ENCODE data around the gene IL12RB2.

The IL12RB2 gene

GRCh38 chr1:67270541-67270940 is 37.1 kb upstream of the IL12RB2 start:
- no peak for TF ChIP-seq CTCF (IDR thresholded peaks at IDR 0.05; ENCODE audit: insufficient read depth, low read depth, low read length, missing control alignments)
- no peak for DNase-seq (ENCODE audit: low read depth)
- H3K4me3 ChIP-seq (ENCODE audit: low read depth, low read length), result no peak overlapping the region

GRCh38 chr1:67273591-67273990 is 34.1 kb upstream of the IL12RB2 start:
- H3K4me3 ChIP-seq (ENCODE audit: low read depth, low read length), result no peak overlapping the region
- no peak for DNase-seq (ENCODE audit: low read depth)
- no peak for TF ChIP-seq CTCF (IDR thresholded peaks at IDR 0.05; ENCODE audit: insufficient read depth, low read depth, low read length, missing control alignments)

- DNase-seq (ENCODE audit: low read depth), result peak; percentile 72
- no peak overlapping the region for H3K4me3 ChIP-seq (ENCODE audit: low read depth, low read length)
- no peak for TF ChIP-seq CTCF (IDR thresholded peaks at IDR 0.05; ENCODE audit: insufficient read depth, low read depth, low read length, missing control alignments)
These were observed 32.9 kb upstream of the IL12RB2 start for GRCh38 chr1:67274623-67275325.

- no peak for TF ChIP-seq CTCF (IDR thresholded peaks at IDR 0.05; ENCODE audit: insufficient read depth, low read depth, low read length, missing control alignments)
- H3K4me3 ChIP-seq (ENCODE audit: low read depth, low read length), result no peak overlapping the region
- no peak for DNase-seq (ENCODE audit: low read depth)
These were observed 27.0 kb upstream of the IL12RB2 start for GRCh38 chr1:67280696-67281095.

GRCh38 chr1:67281244-67281643 is 26.4 kb upstream of the IL12RB2 start:
- no peak overlapping the region for H3K4me3 ChIP-seq (ENCODE audit: low read depth, low read length)
- DNase-seq (ENCODE audit: low read depth), result no peak
- TF ChIP-seq CTCF (IDR thresholded peaks at IDR 0.05; ENCODE audit: insufficient read depth, low read depth, low read length, missing control alignments), result no peak

GRCh38 chr1:67285780-67286488 is 21.7 kb upstream of the IL12RB2 start:
- H3K4me3 ChIP-seq (ENCODE audit: low read depth, low read length), result no peak overlapping the region
- DNase-seq (ENCODE audit: low read depth), result peak; percentile 60
- TF ChIP-seq CTCF (IDR thresholded peaks at IDR 0.05; ENCODE audit: insufficient read depth, low read depth, low read length, missing control alignments), result no peak
